Measurements from ENCODE around the gene TUBA1C.

Gene TUBA1C

GRCh38 chr12:49322708-49323523 lies 58.0 kb downstream of the TUBA1C start, which contains the start of gene TROAP (continued):
- TF ChIP-seq, protein P1, sequence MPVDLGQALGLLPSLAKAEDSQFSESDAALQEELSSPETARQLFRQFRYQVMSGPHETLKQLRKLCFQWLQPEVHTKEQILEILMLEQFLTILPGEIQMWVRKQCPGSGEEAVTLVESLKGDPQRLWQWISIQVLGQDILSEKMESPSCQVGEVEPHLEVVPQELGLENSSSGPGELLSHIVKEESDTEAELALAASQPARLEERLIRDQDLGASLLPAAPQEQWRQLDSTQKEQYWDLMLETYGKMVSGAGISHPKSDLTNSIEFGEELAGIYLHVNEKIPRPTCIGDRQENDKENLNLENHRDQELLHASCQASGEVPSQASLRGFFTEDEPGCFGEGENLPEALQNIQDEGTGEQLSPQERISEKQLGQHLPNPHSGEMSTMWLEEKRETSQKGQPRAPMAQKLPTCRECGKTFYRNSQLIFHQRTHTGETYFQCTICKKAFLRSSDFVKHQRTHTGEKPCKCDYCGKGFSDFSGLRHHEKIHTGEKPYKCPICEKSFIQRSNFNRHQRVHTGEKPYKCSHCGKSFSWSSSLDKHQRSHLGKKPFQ (tag by site-specific recombination; IDR thresholded peaks at IDR 0.05): no peak; the same call in 1 of the 2 replicates
- TF ChIP-seq ZNF394 (tag by site-specific recombination; IDR thresholded peaks at IDR 0.05; ENCODE audit: borderline replicate concordance) (peak; percentile 84), ZNF114 (tag by site-specific recombination; IDR thresholded peaks at IDR 0.05) (no peak), ZSCAN23 (tag by site-specific recombination; IDR thresholded peaks at IDR 0.05) (peak; percentile 83), PRDM6 (tag by site-specific recombination; IDR thresholded peaks at IDR 0.05) (no peak), HOXC10 (CRISPR knock-in tag; IDR thresholded peaks at IDR 0.05) (no peak), ZNF785 (tag by site-specific recombination; IDR thresholded peaks at IDR 0.05) (no peak), ZNF501 (tag by site-specific recombination; IDR thresholded peaks at IDR 0.05) (no peak; the same call in 1 of the 2 replicates), ZNF302 (tag by site-specific recombination; IDR thresholded peaks at IDR 0.05; ENCODE audit: low read depth) (no peak), ZNF677 (tag by site-specific recombination; IDR thresholded peaks at IDR 0.05) (no peak), ZSCAN30 (tag by site-specific recombination; IDR thresholded peaks at IDR 0.05) (no peak), SP3 (tag by site-specific recombination; IDR thresholded peaks at IDR 0.05) (peak; percentile 91), ZNF404 (tag by site-specific recombination; IDR thresholded peaks at IDR 0.05) (no peak), MEIS1 (CRISPR knock-in tag; IDR thresholded peaks at IDR 0.05; ENCODE audit: borderline replicate concordance) (no peak), ZNF624 (tag by site-specific recombination; IDR thresholded peaks at IDR 0.05) (no peak), ZNF791 (tag by site-specific recombination; IDR thresholded peaks at IDR 0.05) (no peak), ZNF426 (tag by site-specific recombination; IDR thresholded peaks at IDR 0.05) (no peak), ZIC2 (tag by site-specific recombination; IDR thresholded peaks at IDR 0.05) (no peak), EGR2 (tag by site-specific recombination; IDR thresholded peaks at IDR 0.05; ENCODE audit: low read depth) (no peak; the same call in 1 of the 2 replicates), ZNF76 (tag by site-specific recombination; IDR thresholded peaks at IDR 0.05; ENCODE audit: borderline replicate concordance, low read depth) (peak; percentile 86), ZNF157 (tag by site-specific recombination; IDR thresholded peaks at IDR 0.05) (no peak), ZNF660 (tag by site-specific recombination; IDR thresholded peaks at IDR 0.05) (peak; percentile 19; the same call in 1 of the 2 replicates), CTCF (tag by site-specific recombination; IDR thresholded peaks at IDR 0.05) (no peak), ZNF169 (tag by site-specific recombination; IDR thresholded peaks at IDR 0.05) (no peak), ZNF585B (tag by site-specific recombination; IDR thresholded peaks at IDR 0.05) (no peak), ZNF473 (tag by site-specific recombination; IDR thresholded peaks at IDR 0.05) (no peak), ZNF211 (tag by site-specific recombination; IDR thresholded peaks at IDR 0.05; ENCODE audit: low read depth) (no peak), HOXD13 (CRISPR knock-in tag; IDR thresholded peaks at IDR 0.05; ENCODE audit: borderline replicate concordance) (no peak), KLF17 (tag by site-specific recombination; IDR thresholded peaks at IDR 0.05) (peak; percentile 46), ZFP3 (tag by site-specific recombination; IDR thresholded peaks at IDR 0.05; ENCODE audit: low read depth) (no peak)
- TF ChIP-seq, protein P2, sequence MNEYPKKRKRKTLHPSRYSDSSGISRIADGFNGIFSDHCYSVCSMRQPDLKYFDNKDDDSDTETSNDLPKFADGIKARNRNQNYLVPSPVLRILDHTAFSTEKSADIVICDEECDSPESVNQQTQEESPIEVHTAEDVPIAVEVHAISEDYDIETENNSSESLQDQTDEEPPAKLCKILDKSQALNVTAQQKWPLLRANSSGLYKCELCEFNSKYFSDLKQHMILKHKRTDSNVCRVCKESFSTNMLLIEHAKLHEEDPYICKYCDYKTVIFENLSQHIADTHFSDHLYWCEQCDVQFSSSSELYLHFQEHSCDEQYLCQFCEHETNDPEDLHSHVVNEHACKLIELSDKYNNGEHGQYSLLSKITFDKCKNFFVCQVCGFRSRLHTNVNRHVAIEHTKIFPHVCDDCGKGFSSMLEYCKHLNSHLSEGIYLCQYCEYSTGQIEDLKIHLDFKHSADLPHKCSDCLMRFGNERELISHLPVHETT (tag by site-specific recombination; IDR thresholded peaks at IDR 0.05): no peak
- TF ChIP-seq, protein P3, sequence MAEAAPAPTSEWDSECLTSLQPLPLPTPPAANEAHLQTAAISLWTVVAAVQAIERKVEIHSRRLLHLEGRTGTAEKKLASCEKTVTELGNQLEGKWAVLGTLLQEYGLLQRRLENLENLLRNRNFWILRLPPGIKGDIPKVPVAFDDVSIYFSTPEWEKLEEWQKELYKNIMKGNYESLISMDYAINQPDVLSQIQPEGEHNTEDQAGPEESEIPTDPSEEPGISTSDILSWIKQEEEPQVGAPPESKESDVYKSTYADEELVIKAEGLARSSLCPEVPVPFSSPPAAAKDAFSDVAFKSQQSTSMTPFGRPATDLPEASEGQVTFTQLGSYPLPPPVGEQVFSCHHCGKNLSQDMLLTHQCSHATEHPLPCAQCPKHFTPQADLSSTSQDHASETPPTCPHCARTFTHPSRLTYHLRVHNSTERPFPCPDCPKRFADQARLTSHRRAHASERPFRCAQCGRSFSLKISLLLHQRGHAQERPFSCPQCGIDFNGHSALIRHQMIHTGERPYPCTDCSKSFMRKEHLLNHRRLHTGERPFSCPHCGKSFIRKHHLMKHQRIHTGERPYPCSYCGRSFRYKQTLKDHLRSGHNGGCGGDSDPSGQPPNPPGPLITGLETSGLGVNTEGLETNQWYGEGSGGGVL (tag by site-specific recombination; IDR thresholded peaks at IDR 0.05): no peak
